K562 (cell line): ENCODE data around the gene NR5A1. TPM values are rescaled to one million over a fixed set of nuclear protein-coding genes. Genes with fewer than 3 reads are reported as not detected.

Source experiments
- AFF4 ChIP-seq: sonication (generic); formaldehyde crosslinking; IDR thresholded peaks from 2 replicates; pipeline ENCODE4 v1.8.0; 2023; ENCODE audit warnings: mild to moderate bottlenecking, missing genetic modification reagents
- DDX20 ChIP-seq: fragments of 450-650 bp; IDR thresholded peaks from 2 replicates; pipeline ENCODE4 v1.6.1; 2016; ENCODE audit warnings: missing genetic modification characterization, low read depth, mild to moderate bottlenecking, missing compliant biosample characterization, moderate library complexity
- E2F6 ChIP-seq, 2 experiments: IDR thresholded peaks; 2 replicates each; pipeline ENCODE4 v1.6.1; 2011; ENCODE audit warnings: borderline replicate concordance in 1 of 2, control low read depth in 1 of 2, low read depth in 1 of 2, low read length in 1 of 2, mild to moderate bottlenecking in 1 of 2, mixed read lengths in 1 of 2, moderate library complexity in 1 of 2; ENCODE audit not compliant: insufficient read depth in 1 of 2, insufficient read length in 1 of 2, poor library complexity in 1 of 2, severe bottlenecking in 1 of 2; ENCODE audit errors: extremely low read depth in 1 of 2
- EP300 ChIP-seq: IDR thresholded peaks from 2 replicates; pipeline ENCODE4 v1.6.1; 2012; ENCODE audit warnings: low read length, improper control_type of control experiment
- FOSL1 ChIP-seq: fragments of 200-800 bp; sonication (Bioruptor generic); conservative IDR thresholded peaks from 2 replicates; pipeline ENCODE4 v1.6.1; 2016; ENCODE audit warnings: missing genetic modification characterization, missing compliant biosample characterization
- RAD51 ChIP-seq: fragments of 450-650 bp; IDR thresholded peaks from 2 replicates; pipeline ENCODE4 v1.7.1; 2016; ENCODE audit warnings: low read depth, mild to moderate bottlenecking, borderline replicate concordance
- SIRT6 ChIP-seq: IDR thresholded peaks from one replicate; pipeline ENCODE4 v1.6.1; 2012; ENCODE audit warnings: low read depth, mild to moderate bottlenecking, control low read depth, inconsistent platforms, low read length, moderate library complexity
- ZBTB2 ChIP-seq: fragments of 450-650 bp; IDR thresholded peaks from 2 replicates; pipeline ENCODE4 v1.6.1; 2016; ENCODE audit warnings: antibody characterized with exemption
- ZNF263 ChIP-seq: sonication (generic); formaldehyde crosslinking; IDR thresholded peaks from 2 replicates; pipeline ENCODE4 v1.8.0; 2022; ENCODE audit warnings: mild to moderate bottlenecking, missing genetic modification reagents, borderline replicate concordance
- ZNF316 ChIP-seq: fragments of 450-650 bp; IDR thresholded peaks from 2 replicates; pipeline ENCODE4 v1.6.1; 2016
- ZNF384 ChIP-seq: IDR thresholded peaks from 2 replicates; pipeline ENCODE4 v1.6.1; 2012; ENCODE audit warnings: low read depth, low read length, improper control_type of control experiment
- ZNF589 ChIP-seq: fragments of 200-800 bp; sonication (Bioruptor generic); IDR thresholded peaks from 2 replicates; pipeline ENCODE4 v1.6.1; 2016; ENCODE audit warnings: low read depth, missing genetic modification characterization, missing compliant biosample characterization
- ZNF639 ChIP-seq, 2 experiments: fragments of 200-800 bp in 1 of 2; sonication (Bioruptor generic) in 1 of 2; sonication (generic) in 1 of 2; formaldehyde crosslinking in 1 of 2; IDR thresholded peaks in 1 of 2; conservative IDR thresholded peaks in 1 of 2; 2 replicates each; pipeline versions ENCODE4 v1.5.0 to v1.6.1; 2016 to 2020; ENCODE audit warnings: missing compliant biosample characterization in 1 of 2, missing genetic modification characterization in 1 of 2, missing genetic modification reagents in 1 of 2
- polyA plus RNA-seq, 8 experiments: library from polyadenylated mRNA; depleted of rRNA in 4 of 8; stranded (reverse) in 5 of 8; unstranded in 3 of 8; fragments of >200 nt; fragmentation: Nextera tagmentation in 2 of 8; fragmentation: Illumina TruSeq in 1 of 8; extraction: Ambion mirVana in 2 of 8; extraction: Trizol in 1 of 8; gene quantifications; 2 replicates each; pipeline versions ENCODE4 v1.2.1 to v1.2.3, GENCODE V29; 2011 to 2014; ENCODE audit warnings: inconsistent platforms in 1 of 8, missing spikeins in 1 of 8
- total RNA-seq, 7 experiments: library from RNA; depleted of rRNA in 6 of 7; stranded (reverse); fragments of >200 nt in 6 of 7; fragmentation: Illumina TruSeq in 2 of 7; extraction: Trizol in 2 of 7; gene quantifications; 2 replicates each; pipeline versions ENCODE4 v1.2.1 to v1.2.3, GENCODE V29; 2011 to 2021; ENCODE audit warnings: low replicate concordance in 1 of 7

The NR5A1 gene
- total and polyA plus RNA-seq, 9 of the 15 experiments (the other 6 are each of a cell fraction or from before 2014, with no cell fraction given): 0.11 to 0.32 (median 0.20) TPM; not detected in 6

GRCh38 chr9:124470726-124471125 lies 36.5 kb downstream of the NR5A1 start (continued):
- TF ChIP-seq E2F6 (IDR thresholded peaks at IDR 0.05; ENCODE audit: borderline replicate concordance in 1 of 2, extremely low read depth in 1 of 2, insufficient read depth in 1 of 2, insufficient read length in 1 of 2, low read depth in 1 of 2, low read length in 1 of 2, poor library complexity in 1 of 2, severe bottlenecking in 1 of 2): no peak
- TF ChIP-seq ZNF639 (CRISPR knock-in tag; conservative IDR thresholded peaks at IDR 0.05 in 1 of 2, IDR thresholded peaks at IDR 0.05 in 1 of 2): no peak
- TF ChIP-seq ZNF263 (CRISPR knock-in tag): no peak
- no peak for TF ChIP-seq ZNF316
- no peak for TF ChIP-seq DDX20 (tag)
- TF ChIP-seq ZNF384: no peak
- TF ChIP-seq EP300: no peak
- no peak for TF ChIP-seq AFF4
- no peak for TF ChIP-seq FOSL1 (tag)
- TF ChIP-seq RAD51: no peak
- TF ChIP-seq SIRT6: no peak
- TF ChIP-seq ZNF589 (CRISPR knock-in tag): no peak
- no peak for TF ChIP-seq ZBTB2
